HEK293 (cell line): ENCODE data around the gene UBE2E1.

Source experiments
- OSR2 ChIP-seq: fragments of 450-650 bp; formaldehyde crosslinking; IDR thresholded peaks from 2 replicates; pipeline ENCODE4 v1.5.1; 2016; ENCODE audit warnings: missing biosample characterization, missing genetic modification characterization
- YY1 ChIP-seq: fragments of 450-650 bp; formaldehyde crosslinking; IDR thresholded peaks from 2 replicates; pipeline ENCODE4 v1.5.1; 2018; ENCODE audit warnings: missing biosample characterization, missing genetic modification characterization
- ZBTB21 ChIP-seq: fragments of 450-650 bp; formaldehyde crosslinking; IDR thresholded peaks from 2 replicates; pipeline ENCODE4 v1.5.1; 2017; ENCODE audit warnings: missing biosample characterization, missing genetic modification characterization
- ZFP37 ChIP-seq: fragments of 450-650 bp; formaldehyde crosslinking; IDR thresholded peaks from 2 replicates; pipeline ENCODE4 v1.5.1; 2016; ENCODE audit warnings: missing biosample characterization, missing genetic modification characterization
- ZNF112 ChIP-seq: fragments of 450-650 bp; formaldehyde crosslinking; IDR thresholded peaks from 2 replicates; pipeline ENCODE4 v1.5.0; 2017; ENCODE audit warnings: missing biosample characterization, missing genetic modification characterization
- ZNF114 ChIP-seq: fragments of 450-650 bp; formaldehyde crosslinking; IDR thresholded peaks from 2 replicates; pipeline ENCODE4 v1.5.0; 2017; ENCODE audit warnings: missing biosample characterization, missing genetic modification characterization
- ZNF132 ChIP-seq: fragments of 450-650 bp; formaldehyde crosslinking; IDR thresholded peaks from 2 replicates; pipeline ENCODE4 v1.5.1; 2017; ENCODE audit warnings: missing biosample characterization, missing genetic modification characterization, borderline replicate concordance
- ZNF157 ChIP-seq: fragments of 450-650 bp; formaldehyde crosslinking; IDR thresholded peaks from 2 replicates; pipeline ENCODE4 v1.5.1; 2016; ENCODE audit warnings: missing biosample characterization, missing genetic modification characterization
- ZNF175 ChIP-seq: fragments of 450-650 bp; formaldehyde crosslinking; IDR thresholded peaks from 2 replicates; pipeline ENCODE4 v1.5.1; 2016; ENCODE audit warnings: missing biosample characterization, missing genetic modification characterization
- ZNF211 ChIP-seq: fragments of 450-650 bp; formaldehyde crosslinking; IDR thresholded peaks from 2 replicates; pipeline ENCODE4 v1.5.1; 2016; ENCODE audit warnings: low read depth, missing biosample characterization, missing genetic modification characterization
- ZNF23 ChIP-seq: fragments of 450-650 bp; formaldehyde crosslinking; IDR thresholded peaks from 2 replicates; pipeline ENCODE4 v1.5.1; 2016; ENCODE audit warnings: missing biosample characterization, missing genetic modification characterization, borderline replicate concordance
- ZNF274 ChIP-seq, 2 experiments: fragments of 200-500 bp in 1 of 2; fragments of 450-650 bp in 1 of 2; sonication (Bioruptor generic) in 1 of 2; formaldehyde crosslinking in 1 of 2; IDR thresholded peaks; 2 replicates each; pipeline versions ENCODE4 v1.5.1 to v1.6.1; 2014 to 2016; ENCODE audit warnings: borderline replicate concordance in 1 of 2, inconsistent platforms in 1 of 2, low read length in 1 of 2, missing biosample characterization in 1 of 2, missing genetic modification characterization in 1 of 2
- ZNF571 ChIP-seq: fragments of 450-650 bp; formaldehyde crosslinking; IDR thresholded peaks from 2 replicates; pipeline ENCODE4 v1.5.0; 2017; ENCODE audit warnings: missing biosample characterization, missing genetic modification characterization
- ZNF76 ChIP-seq: fragments of 450-650 bp; formaldehyde crosslinking; IDR thresholded peaks from 2 replicates; pipeline ENCODE4; 2016; ENCODE audit warnings: low read depth, missing biosample characterization, missing genetic modification characterization, borderline replicate concordance
- ZNF776 ChIP-seq: fragments of 450-650 bp; formaldehyde crosslinking; IDR thresholded peaks from 2 replicates; pipeline ENCODE4 v1.5.0; 2017; ENCODE audit warnings: missing biosample characterization, missing genetic modification characterization, borderline replicate concordance
- ZXDB ChIP-seq: fragments of 450-650 bp; formaldehyde crosslinking; IDR thresholded peaks from 2 replicates; pipeline ENCODE4 v1.5.1; 2016; ENCODE audit warnings: missing biosample characterization, missing genetic modification characterization
- TF ChIP-seq, protein P1 (sequence below): fragments of 450-650 bp; formaldehyde crosslinking; IDR thresholded peaks from 2 replicates; pipeline ENCODE4 v1.5.1; 2016; ENCODE audit warnings: missing biosample characterization, missing genetic modification characterization
- TF ChIP-seq, protein P2 (sequence below): fragments of 450-650 bp; formaldehyde crosslinking; conservative IDR thresholded peaks from 2 replicates; pipeline ENCODE4 v1.5.1; 2016; ENCODE audit warnings: low read depth, missing biosample characterization, missing genetic modification characterization
- TF ChIP-seq, protein P3 (sequence below): fragments of 450-650 bp; formaldehyde crosslinking; IDR thresholded peaks from 2 replicates; pipeline ENCODE4 v1.5.1; 2016; ENCODE audit warnings: missing biosample characterization, missing genetic modification characterization
- TF ChIP-seq, protein P4 (sequence below): fragments of 450-650 bp; formaldehyde crosslinking; IDR thresholded peaks from 2 replicates; pipeline ENCODE4 v1.5.1; 2016; ENCODE audit warnings: missing biosample characterization, missing genetic modification characterization, low read depth
- TF ChIP-seq, protein P5 (sequence below): fragments of 450-650 bp; formaldehyde crosslinking; IDR thresholded peaks from 2 replicates; pipeline ENCODE4 v1.5.1; 2017; ENCODE audit warnings: missing biosample characterization, missing genetic modification characterization
- TF ChIP-seq, protein P6 (sequence below): fragments of 450-650 bp; formaldehyde crosslinking; optimal IDR thresholded peaks from 2 replicates; pipeline ENCODE3; 2016; ENCODE audit warnings: missing biosample characterization, mild to moderate bottlenecking, missing genetic modification characterization

Gene UBE2E1

DNA sequence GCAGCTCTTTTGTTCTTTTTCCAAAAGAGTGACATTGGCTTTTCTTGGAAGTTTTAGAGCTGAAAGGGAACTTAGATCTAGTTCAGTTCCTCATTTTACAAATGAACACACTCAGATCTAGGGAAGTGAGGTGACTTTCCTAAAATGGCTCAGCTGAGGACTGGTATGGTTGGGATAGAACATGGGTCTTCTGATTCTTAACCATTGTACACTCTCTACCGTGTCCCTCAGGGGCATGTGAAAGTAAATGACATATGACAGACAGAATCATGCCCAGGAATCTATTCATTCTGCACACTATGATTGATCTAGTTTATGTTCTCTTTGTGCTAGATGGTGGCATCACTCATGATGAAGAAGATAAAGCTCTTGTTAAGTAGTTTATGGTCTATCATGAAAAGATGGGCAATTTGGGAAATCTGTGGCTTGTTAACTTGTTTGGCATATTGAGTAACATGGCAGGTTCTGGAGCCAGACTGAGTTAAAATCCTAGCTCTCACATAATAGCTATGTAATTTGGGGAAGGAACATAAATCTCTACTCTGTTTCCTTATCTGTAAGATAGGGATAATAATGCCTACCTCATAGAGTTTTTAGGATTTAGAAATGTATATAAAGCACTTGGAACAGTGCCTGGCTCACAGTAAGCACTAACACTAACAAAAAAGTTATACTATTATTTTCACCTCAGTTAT is 30.9 kb downstream of the UBE2E1 start (continued):
- TF ChIP-seq, protein P1, sequence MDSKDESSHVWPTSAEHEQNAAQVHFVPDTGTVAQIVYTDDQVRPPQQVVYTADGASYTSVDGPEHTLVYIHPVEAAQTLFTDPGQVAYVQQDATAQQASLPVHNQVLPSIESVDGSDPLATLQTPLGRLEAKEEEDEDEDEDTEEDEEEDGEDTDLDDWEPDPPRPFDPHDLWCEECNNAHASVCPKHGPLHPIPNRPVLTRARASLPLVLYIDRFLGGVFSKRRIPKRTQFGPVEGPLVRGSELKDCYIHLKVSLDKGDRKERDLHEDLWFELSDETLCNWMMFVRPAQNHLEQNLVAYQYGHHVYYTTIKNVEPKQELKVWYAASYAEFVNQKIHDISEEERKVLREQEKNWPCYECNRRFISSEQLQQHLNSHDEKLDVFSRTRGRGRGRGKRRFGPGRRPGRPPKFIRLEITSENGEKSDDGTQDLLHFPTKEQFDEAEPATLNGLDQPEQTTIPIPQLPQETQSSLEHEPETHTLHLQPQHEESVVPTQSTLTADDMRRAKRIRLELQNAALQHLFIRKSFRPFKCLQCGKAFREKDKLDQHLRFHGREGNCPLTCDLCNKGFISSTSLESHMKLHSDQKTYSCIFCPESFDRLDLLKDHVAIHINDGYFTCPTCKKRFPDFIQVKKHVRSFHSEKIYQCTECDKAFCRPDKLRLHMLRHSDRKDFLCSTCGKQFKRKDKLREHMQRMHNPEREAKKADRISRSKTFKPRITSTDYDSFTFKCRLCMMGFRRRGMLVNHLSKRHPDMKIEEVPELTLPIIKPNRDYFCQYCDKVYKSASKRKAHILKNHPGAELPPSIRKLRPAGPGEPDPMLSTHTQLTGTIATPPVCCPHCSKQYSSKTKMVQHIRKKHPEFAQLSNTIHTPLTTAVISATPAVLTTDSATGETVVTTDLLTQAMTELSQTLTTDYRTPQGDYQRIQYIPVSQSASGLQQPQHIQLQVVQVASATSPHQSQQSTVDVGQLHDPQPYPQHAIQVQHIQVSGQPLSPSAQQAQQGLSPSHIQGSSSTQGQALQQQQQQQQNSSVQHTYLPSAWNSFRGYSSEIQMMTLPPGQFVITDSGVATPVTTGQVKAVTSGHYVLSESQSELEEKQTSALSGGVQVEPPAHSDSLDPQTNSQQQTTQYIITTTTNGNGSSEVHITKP: no peak
- TF ChIP-seq, protein P2, sequence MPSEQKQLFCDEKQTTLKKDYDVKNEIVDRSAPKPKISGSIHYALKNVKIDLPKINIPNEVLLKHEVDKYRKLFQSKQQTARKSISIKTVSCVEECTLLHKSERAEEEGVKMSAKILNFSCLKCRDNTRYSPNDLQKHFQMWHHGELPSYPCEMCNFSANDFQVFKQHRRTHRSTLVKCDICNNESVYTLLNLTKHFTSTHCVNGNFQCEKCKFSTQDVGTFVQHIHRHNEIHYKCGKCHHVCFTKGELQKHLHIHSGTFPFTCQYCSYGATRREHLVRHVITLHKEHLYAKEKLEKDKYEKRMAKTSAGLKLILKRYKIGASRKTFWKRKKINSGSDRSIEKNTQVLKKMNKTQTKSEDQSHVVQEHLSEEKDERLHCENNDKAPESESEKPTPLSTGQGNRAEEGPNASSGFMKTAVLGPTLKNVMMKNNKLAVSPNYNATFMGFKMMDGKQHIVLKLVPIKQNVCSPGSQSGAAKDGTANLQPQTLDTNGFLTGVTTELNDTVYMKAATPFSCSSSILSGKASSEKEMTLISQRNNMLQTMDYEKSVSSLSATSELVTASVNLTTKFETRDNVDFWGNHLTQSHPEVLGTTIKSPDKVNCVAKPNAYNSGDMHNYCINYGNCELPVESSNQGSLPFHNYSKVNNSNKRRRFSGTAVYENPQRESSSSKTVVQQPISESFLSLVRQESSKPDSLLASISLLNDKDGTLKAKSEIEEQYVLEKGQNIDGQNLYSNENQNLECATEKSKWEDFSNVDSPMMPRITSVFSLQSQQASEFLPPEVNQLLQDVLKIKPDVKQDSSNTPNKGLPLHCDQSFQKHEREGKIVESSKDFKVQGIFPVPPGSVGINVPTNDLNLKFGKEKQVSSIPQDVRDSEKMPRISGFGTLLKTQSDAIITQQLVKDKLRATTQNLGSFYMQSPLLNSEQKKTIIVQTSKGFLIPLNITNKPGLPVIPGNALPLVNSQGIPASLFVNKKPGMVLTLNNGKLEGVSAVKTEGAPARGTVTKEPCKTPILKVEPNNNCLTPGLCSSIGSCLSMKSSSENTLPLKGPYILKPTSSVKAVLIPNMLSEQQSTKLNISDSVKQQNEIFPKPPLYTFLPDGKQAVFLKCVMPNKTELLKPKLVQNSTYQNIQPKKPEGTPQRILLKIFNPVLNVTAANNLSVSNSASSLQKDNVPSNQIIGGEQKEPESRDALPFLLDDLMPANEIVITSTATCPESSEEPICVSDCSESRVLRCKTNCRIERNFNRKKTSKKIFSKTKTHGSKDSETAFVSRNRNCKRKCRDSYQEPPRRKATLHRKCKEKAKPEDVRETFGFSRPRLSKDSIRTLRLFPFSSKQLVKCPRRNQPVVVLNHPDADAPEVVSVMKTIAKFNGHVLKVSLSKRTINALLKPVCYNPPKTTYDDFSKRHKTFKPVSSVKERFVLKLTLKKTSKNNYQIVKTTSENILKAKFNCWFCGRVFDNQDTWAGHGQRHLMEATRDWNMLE (tag by site-specific recombination): no peak
- TF ChIP-seq ZNF211 (tag by site-specific recombination) (no peak), ZNF157 (tag by site-specific recombination) (no peak), ZNF571 (tag by site-specific recombination) (no peak), OSR2 (peak; percentile 63), YY1 (tag by site-specific recombination) (no peak), ZBTB21 (tag by site-specific recombination) (no peak), ZNF23 (tag by site-specific recombination) (no peak), ZNF175 (tag by site-specific recombination) (no peak), ZXDB (tag by site-specific recombination) (peak; percentile 87), ZNF132 (no peak), ZFP37 (tag by site-specific recombination) (no peak), ZNF776 (tag by site-specific recombination) (no peak), ZNF114 (tag by site-specific recombination) (no peak), ZNF76 (tag by site-specific recombination) (no peak), ZNF274 (IDR thresholded peaks at IDR 0.05; ENCODE audit: low read length) (no peak), ZNF274 (tag by site-specific recombination; IDR thresholded peaks at IDR 0.05; ENCODE audit: borderline replicate concordance) (no peak), ZNF112 (tag by site-specific recombination) (no peak)
- TF ChIP-seq, protein P3, sequence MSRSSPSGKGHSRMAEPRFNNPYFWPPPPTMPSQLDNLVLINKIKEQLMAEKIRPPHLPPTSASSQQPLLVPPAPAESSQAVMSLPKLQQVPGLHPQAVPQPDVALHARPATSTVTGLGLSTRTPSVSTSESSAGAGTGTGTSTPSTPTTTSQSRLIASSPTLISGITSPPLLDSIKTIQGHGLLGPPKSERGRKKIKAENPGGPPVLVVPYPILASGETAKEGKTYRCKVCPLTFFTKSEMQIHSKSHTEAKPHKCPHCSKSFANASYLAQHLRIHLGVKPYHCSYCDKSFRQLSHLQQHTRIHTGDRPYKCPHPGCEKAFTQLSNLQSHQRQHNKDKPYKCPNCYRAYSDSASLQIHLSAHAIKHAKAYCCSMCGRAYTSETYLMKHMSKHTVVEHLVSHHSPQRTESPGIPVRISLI (tag by site-specific recombination): no peak
- TF ChIP-seq, protein P4, sequence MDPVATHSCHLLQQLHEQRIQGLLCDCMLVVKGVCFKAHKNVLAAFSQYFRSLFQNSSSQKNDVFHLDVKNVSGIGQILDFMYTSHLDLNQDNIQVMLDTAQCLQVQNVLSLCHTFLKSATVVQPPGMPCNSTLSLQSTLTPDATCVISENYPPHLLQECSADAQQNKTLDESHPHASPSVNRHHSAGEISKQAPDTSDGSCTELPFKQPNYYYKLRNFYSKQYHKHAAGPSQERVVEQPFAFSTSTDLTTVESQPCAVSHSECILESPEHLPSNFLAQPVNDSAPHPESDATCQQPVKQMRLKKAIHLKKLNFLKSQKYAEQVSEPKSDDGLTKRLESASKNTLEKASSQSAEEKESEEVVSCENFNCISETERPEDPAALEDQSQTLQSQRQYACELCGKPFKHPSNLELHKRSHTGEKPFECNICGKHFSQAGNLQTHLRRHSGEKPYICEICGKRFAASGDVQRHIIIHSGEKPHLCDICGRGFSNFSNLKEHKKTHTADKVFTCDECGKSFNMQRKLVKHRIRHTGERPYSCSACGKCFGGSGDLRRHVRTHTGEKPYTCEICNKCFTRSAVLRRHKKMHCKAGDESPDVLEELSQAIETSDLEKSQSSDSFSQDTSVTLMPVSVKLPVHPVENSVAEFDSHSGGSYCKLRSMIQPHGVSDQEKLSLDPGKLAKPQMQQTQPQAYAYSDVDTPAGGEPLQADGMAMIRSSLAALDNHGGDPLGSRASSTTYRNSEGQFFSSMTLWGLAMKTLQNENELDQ (tag by site-specific recombination): no peak
- TF ChIP-seq, protein P5, sequence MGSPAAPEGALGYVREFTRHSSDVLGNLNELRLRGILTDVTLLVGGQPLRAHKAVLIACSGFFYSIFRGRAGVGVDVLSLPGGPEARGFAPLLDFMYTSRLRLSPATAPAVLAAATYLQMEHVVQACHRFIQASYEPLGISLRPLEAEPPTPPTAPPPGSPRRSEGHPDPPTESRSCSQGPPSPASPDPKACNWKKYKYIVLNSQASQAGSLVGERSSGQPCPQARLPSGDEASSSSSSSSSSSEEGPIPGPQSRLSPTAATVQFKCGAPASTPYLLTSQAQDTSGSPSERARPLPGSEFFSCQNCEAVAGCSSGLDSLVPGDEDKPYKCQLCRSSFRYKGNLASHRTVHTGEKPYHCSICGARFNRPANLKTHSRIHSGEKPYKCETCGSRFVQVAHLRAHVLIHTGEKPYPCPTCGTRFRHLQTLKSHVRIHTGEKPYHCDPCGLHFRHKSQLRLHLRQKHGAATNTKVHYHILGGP (tag by site-specific recombination): no peak
- TF ChIP-seq, protein P6, sequence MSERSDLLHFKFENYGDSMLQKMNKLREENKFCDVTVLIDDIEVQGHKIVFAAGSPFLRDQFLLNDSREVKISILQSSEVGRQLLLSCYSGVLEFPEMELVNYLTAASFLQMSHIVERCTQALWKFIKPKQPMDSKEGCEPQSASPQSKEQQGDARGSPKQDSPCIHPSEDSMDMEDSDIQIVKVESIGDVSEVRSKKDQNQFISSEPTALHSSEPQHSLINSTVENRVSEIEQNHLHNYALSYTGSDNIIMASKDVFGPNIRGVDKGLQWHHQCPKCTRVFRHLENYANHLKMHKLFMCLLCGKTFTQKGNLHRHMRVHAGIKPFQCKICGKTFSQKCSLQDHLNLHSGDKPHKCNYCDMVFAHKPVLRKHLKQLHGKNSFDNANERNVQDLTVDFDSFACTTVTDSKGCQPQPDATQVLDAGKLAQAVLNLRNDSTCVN (tag by site-specific recombination): no peak
